GM21786 (cell line): ENCODE measurements around the gene MGAT4D.
"Not testable (repeated sequence)": the region's sequence is repeated elsewhere in the genome, so short reads cannot be mapped to it uniquely, and the experiment has no call there.

Experiments
- ATAC-seq: cut with Tn5 transposase; IDR thresholded peaks from one replicate; pipeline ENCODE4 v1.9.1; 2021; ENCODE audit not compliant: unreplicated experiment

Gene MGAT4D

GRCh38 chr4:140497747-140498636, at the start of gene MGAT4D:
Gene MGAT4D, minus strand, starts transcription at chr4:140498293. Its CDS starts 71 bp downstream, at chr4:140498222.
- no peak for ATAC-seq

GRCh38 chr4:140533951-140534480, 35.9 kb upstream of the MGAT4D start:
- no peak for ATAC-seq

DNA sequence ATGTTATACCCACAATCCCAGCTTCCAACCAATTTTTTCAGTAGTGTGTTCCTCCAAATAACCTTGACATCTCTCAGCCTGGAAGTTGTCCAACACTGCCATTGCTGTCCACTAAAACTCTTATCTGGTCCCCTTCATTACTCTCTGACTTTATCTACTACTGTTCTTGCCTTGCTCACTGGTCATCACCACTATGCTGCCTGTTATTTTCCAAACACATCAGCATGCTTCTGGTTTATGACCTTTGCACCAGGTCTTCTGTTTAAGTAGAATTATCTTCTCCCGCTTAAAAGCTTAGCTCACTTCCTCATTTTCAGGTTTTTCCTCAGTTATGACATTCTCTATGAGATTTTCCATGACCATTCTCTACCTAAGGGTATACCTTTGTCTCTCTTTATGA, 31.3 kb upstream of the MGAT4D start:
- no peak for ATAC-seq

DNA sequence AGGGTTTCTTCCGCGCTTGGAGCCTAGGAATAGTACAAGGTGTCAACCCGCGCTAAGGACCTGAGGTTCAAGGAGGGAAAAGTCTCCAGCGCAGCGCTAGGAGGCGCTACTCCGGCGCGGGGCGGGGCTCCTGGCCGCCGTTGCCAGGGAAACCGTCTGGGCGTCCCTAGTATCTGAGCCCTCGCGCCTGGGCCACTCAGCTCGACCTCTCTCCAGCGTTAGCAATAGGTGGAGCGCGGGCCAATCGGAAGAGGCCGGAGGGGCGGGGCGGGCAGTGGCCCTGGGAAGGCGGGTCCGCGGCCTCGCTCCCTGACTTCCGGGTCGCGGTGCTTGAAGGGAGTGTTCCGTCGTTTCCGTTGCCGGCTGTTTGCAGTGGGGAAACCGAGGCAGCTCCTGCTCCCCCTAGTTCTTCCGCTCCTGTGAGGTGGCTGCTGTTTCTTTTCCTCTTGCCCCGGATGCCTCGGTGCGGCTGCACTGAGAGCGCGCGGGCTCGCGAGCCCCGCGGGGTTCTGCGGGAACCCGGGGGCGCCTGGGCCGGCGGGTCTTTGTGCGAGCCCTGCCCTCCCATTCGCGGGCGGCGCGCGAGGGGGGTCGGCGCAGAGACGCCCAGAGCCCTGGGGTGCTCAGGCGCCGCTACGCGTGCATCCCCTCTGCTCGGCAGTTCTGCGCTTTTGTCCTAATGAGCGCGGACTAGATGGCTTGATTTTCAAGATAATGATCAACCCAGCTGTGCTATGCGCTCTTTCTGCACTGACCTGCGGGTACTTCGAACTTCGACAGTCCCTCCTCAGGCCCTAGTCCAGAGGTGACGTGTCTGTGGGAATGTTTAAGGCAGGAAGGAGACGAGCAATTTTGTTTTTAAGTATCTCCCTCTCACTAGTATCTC, 26.0 kb upstream of the MGAT4D start, which contains the start of gene ELMOD2:
TSS of gene ELMOD2 (plus strand) at position 312 of the 886 bp plus-strand sequence. CDS start 1,261 bp downstream, outside the sequence.
- ATAC-seq, result peak; percentile 100

- peak; percentile 2 for ATAC-seq
Observed at GRCh38 chr4:140523370-140523856, 25.3 kb upstream of the MGAT4D start.

- ATAC-seq, result no peak
Observed at GRCh38 chr4:140515423-140515822, 17.3 kb upstream of the MGAT4D start.

- ATAC-seq, result not testable (repeated sequence)
Observed at GRCh38 chr4:140513765-140514164, 15.7 kb upstream of the MGAT4D start.

DNA sequence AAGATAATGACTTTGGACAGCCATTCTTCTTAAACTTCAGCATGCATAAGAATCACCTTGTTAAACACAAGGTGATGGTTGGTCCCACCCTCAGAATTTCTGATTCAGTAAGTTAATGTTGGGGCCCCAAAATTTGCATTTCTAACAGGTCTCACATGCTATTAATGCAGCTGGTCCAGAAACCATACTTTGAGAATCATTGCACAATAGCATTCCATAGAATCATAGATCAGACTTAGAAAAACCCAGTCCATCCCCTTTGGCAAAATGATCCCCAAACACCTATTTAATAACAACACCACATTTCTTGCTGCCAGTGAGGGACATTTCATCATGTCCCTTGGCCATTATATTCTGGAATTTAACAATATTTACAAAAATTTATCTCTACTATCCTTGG, 6.2 kb upstream of the MGAT4D start:
- no peak for ATAC-seq

DNA sequence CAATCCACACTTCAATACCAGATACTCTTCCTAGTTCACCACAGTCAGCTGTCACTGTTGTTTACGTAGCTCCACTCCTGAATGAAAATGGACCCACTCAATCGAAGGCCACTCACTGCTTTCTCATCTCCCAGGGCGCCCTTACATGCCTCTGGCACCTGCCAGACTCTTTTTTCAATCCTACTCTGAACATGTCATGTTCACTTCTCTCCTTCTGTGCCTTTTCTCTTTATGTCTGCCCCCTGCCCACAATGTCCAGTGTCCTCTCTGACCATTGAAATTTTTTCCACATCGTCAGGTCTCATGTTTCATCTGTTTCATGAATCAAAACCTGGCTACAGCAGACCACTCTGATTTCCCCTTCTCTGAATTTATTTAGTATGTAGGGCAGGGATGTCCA, 1.3 kb upstream of the MGAT4D start:
- ATAC-seq, result no peak

- ATAC-seq, result no peak
Observed at GRCh38 chr4:140497405-140497746, 717 bp downstream of the MGAT4D start.

DNA sequence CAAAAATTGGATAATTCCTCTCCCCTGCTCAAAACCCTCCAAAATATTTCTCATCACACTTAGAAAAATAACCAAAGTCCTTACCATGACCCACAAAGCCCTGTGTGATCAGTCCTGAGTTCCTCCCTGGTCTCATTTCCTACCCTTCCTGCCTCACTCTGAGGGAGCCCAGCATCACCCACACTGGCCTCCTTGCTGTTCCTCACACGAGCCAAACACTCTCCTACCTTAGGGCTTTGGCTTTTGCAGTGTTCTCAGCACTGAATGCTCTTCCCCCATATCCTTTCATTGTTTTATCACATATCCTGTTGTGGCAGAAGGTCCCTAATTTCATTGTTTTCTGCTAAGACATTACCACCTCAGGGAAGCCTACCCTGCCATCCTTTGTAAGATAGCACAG, 12.2 kb downstream of the MGAT4D start:
- no peak for ATAC-seq

DNA sequence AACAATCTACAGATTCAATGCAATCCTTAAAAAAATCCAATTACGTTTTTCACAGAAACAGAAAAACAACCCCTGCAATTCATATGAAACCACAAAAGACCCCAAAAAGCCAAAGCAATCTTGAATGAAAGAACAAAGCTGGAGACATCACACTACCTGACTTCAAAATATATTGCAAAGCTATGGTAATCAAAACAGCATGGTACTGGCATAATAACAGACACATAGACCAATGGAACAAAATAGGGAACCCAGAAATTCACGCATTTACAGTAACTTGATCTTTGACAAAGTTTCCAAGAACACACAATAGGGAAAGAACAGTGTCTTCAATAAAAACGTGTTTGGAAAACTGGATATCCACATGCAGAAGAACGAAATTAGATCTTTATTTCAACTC, 14.6 kb downstream of the MGAT4D start:
- no peak for ATAC-seq

GRCh38 chr4:140472156-140472555, 25.9 kb downstream of the MGAT4D start:
- ATAC-seq, result no peak

- no peak for ATAC-seq
Observed at GRCh38 chr4:140469791-140470733, 28.0 kb downstream of the MGAT4D start.

DNA sequence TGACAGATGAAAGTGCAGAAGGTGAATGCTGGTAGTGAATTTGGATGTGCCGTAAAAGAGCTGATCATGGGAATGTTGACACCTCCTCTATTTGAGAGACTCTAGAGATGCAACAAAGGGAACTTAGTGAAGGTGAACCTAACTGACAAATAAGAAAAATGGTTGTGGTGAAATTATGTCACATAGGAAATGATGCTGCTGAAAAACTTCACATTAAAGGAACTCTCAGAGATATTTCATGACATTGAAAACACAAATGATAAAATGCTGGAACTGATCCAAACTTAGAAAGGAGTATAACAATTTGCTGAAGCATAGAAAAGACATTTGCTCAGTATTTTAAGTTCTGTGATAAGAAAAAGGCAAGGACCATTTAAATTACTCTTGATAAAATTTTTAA, 31.9 kb downstream of the MGAT4D start:
- no peak for ATAC-seq

- ATAC-seq, result no peak
Observed at GRCh38 chr4:140463614-140464013, 34.5 kb downstream of the MGAT4D start.

DNA sequence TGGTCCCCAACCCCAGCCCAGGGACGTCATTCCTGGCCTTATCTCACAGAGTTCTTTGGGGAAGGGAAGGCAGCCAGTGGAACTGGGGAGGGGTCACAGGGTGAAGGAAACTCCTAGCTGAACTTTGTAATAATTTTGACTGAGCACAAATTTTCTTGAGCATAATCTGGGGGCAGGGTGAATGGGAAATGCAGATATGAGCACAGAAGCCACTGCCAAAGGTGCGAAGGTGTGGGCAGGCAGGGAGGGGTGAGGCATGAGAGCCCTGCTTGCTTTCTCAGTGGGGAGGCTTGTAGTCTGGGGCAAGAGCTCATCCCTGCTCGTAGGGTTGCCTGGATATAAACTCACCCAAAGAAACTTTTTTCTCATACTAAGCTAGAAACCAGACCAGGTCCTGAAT, 34.9 kb downstream of the MGAT4D start:
- no peak for ATAC-seq

DNA sequence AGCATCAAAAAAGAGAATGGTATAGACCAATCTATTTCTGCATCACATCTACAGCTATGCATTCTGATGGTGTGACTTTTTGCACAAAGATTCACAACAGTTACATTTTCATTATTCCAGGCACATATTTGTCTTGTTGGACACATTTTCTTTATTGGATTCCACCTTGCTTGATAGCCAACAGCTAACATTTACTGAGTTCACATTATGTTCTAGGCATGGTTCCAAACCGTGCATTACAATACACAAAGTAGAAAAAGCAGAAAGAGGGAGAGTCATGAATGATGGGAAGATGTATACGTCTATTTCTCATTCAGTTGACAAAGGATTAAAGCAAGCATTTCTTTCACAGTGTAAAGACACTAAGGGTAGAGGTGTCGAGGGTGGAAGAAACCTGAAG, 47.7 kb downstream of the MGAT4D start:
- no peak for ATAC-seq

DNA sequence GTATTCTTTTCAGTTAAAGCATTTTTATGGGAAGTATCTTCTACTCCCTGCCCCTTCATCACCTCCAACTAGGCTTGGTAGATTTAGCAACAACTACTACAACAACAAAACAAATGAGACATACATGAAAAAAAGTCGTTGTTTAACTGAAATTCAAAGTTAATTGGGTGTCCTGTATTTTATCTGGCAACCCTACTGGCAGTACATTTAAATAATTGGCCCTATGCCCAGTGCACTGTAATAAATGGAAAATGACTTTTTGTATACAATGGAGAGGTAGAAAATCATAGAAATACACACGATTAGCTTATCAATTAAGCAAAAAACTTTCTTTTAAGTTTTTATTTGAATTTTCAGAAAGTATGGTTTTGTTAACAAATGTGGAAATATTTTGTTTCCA, 49.3 kb downstream of the MGAT4D start:
- no peak for ATAC-seq

DNA sequence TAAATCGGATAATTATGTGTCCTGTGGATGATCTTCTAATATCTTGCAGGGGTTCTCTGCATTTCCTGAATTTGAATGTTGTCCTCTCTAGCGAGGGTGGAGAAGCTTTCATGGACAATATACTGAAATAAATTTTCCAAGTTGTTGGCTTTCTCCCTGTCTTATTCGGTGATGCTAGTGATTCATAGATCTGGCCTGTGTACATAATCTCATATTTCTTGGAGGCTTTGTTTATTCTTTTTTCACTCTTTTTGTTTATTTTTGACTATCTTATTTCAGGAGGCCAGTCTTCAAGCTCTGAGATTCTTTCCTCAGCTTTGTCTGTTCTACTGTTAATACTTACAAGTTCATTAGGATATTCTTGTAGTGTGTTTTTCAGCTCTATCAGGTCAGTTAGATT, 49.9 kb downstream of the MGAT4D start:
- ATAC-seq, result no peak
